PC-3 (cell line): Measurements from ENCODE around the gene SEMA3B. TPM values are rescaled to one million over a fixed set of nuclear protein-coding genes. Genes with fewer than 3 reads are reported as not detected.

Experiments
- ATAC-seq: fragments of 200-7000 bp; cut with Tn5 transposase; 2 replicates; pipeline ENCODE4 v1.9.1; 2020; ENCODE audit warnings: mild to moderate bottlenecking, moderate library complexity
- BruUV-seq: library from RNA; stranded (reverse); fragments of 400-500 nt; replicated peaks from 2 replicates; lab custom pipeline; 2021; lab: Mats Ljungman, UMichigan
- CTCF ChIA-PET: fragments of 300-600 bp; sonication (Branson Sonifier 250); formaldehyde crosslinking; loops from one replicate; lab custom pipeline; 2022; ENCODE audit warnings: antibody characterized with exemption; lab: Charles Lee
- POLR2A ChIA-PET: fragments of 300-600 bp; sonication (Branson Sonifier 250); formaldehyde crosslinking; loops from one replicate; lab custom pipeline; 2022; ENCODE audit warnings: antibody characterized with exemption; ENCODE audit not compliant: unreplicated experiment; lab: Charles Lee
- DNase-seq: peaks from one replicate; pipeline ENCODE4 v3.0.0-alpha.2; 2015
- H2AFZ ChIP-seq: fragments of 300-600 bp; sonication (generic); 2 replicates; pipeline ENCODE4 v1.6.0; 2016; ENCODE audit warnings: antibody characterized with exemption, low read length
- H3F3A ChIP-seq: fragments of 300-600 bp; sonication (generic); one replicate; pipeline ENCODE4 v1.6.0; 2017; ENCODE audit warnings: antibody characterized with exemption, low read length, control low read depth, mild to moderate bottlenecking; ENCODE audit not compliant: unreplicated experiment
- H3K27ac ChIP-seq: fragments of 300-600 bp; sonication (generic); 2 replicates; pipeline ENCODE4 v1.5.1; 2016; ENCODE audit warnings: mild to moderate bottlenecking, low read length
- H3K27me3 ChIP-seq: fragments of 300-600 bp; sonication (generic); 2 replicates; pipeline ENCODE4 v1.6.1; 2016; ENCODE audit warnings: low read length, mixed read lengths
- H3K36me3 ChIP-seq: fragments of 300-600 bp; sonication (generic); 2 replicates; pipeline ENCODE4 v1.6.1; 2016; ENCODE audit warnings: low read depth, mixed run types, low read length, mixed read lengths
- H3K4me1 ChIP-seq: fragments of 300-600 bp; sonication (generic); 2 replicates; pipeline ENCODE4 v1.5.1; 2016; ENCODE audit warnings: low read length; ENCODE audit not compliant: insufficient read depth
- H3K4me2 ChIP-seq: fragments of 300-600 bp; sonication (generic); 2 replicates; pipeline ENCODE4 v1.6.0; 2016; ENCODE audit warnings: low read length
- H3K4me3 ChIP-seq: fragments of 300-600 bp; sonication (generic); 2 replicates; pipeline ENCODE4 v1.5.1; 2016; ENCODE audit warnings: mild to moderate bottlenecking, low read length, mixed read lengths
- H3K79me2 ChIP-seq: fragments of 300-600 bp; sonication (generic); 2 replicates; pipeline ENCODE4 v1.6.1; 2017; ENCODE audit warnings: low read length, mixed read lengths
- H3K9ac ChIP-seq: fragments of 300-600 bp; sonication (generic); 2 replicates; pipeline ENCODE4 v1.6.0; 2016; ENCODE audit warnings: mild to moderate bottlenecking, low read length
- H3K9me2 ChIP-seq: fragments of 300-600 bp; sonication (generic); replicated peaks from 2 replicates; pipeline ENCODE4 v1.6.1; 2016; ENCODE audit warnings: mixed run types, low read length, mixed read lengths
- H3K9me3 ChIP-seq: fragments of 300-600 bp; sonication (generic); 2 replicates; pipeline ENCODE4 v1.6.1; 2016; ENCODE audit warnings: low read length, mixed read lengths
- H4K20me1 ChIP-seq: fragments of 300-600 bp; sonication (generic); 2 replicates; pipeline ENCODE4 v1.6.1; 2016; ENCODE audit warnings: low read length, mixed read lengths
- EZH2 ChIP-seq: fragments of 300-600 bp; sonication (generic); IDR thresholded peaks from one replicate; pipeline ENCODE4 v1.6.1; 2017; ENCODE audit warnings: antibody characterized with exemption, mild to moderate bottlenecking, low read length; ENCODE audit not compliant: unreplicated experiment
- EZH2phosphoT487 ChIP-seq: fragments of 300-600 bp; sonication (generic); IDR thresholded peaks from 2 replicates; pipeline ENCODE4 v1.6.1; 2018; ENCODE audit warnings: mild to moderate bottlenecking, antibody characterized with exemption, low read length, borderline replicate concordance
- intact Hi-C: fragments of 100-400 bp; cut with micrococcal nuclease; formaldehyde crosslinking; loops from 2 replicates; pipeline ENCODE4 v1.9.0; 2023
- total RNA-seq: library from RNA; depleted of rRNA; stranded (reverse); fragments of >200 nt; gene quantifications from 2 replicates; pipeline ENCODE4 v1.2.3, GENCODE V29; 2014
- TF ChIP-seq, protein P1 (sequence below): fragments of 300-600 bp; sonication (generic); conservative IDR thresholded peaks from 2 replicates; pipeline ENCODE4 v1.5.1; 2017; ENCODE audit warnings: antibody characterized with exemption, low read depth, mild to moderate bottlenecking, low read length

SEMA3B gene
- total RNA-seq, 1 experiment from 2014 or later: 40.1 TPM

DNA sequence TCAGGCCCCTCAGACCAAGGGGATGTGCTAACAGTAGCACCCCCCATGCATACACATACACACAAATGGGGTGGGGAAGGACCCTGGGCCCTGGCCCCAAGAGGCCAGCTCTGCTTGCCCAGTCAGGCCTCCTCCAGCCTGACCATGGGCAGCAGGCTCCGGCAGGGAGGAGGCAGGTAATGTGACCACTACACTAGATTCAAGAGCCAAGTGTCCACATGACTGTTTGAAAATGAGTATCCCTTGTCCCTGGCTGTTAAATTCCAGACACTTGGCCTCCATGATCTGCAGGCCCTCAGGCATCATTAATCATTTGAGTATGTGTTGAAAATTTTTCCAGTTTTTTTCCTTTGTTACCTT is 46.8 kb upstream of the SEMA3B start:
- no TSS peak for BruUV-seq
- intact Hi-C loops: no loop called here
- no peak overlapping the region for H3K4me3 ChIP-seq
- TF ChIP-seq, protein P1, sequence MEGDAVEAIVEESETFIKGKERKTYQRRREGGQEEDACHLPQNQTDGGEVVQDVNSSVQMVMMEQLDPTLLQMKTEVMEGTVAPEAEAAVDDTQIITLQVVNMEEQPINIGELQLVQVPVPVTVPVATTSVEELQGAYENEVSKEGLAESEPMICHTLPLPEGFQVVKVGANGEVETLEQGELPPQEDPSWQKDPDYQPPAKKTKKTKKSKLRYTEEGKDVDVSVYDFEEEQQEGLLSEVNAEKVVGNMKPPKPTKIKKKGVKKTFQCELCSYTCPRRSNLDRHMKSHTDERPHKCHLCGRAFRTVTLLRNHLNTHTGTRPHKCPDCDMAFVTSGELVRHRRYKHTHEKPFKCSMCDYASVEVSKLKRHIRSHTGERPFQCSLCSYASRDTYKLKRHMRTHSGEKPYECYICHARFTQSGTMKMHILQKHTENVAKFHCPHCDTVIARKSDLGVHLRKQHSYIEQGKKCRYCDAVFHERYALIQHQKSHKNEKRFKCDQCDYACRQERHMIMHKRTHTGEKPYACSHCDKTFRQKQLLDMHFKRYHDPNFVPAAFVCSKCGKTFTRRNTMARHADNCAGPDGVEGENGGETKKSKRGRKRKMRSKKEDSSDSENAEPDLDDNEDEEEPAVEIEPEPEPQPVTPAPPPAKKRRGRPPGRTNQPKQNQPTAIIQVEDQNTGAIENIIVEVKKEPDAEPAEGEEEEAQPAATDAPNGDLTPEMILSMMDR: no peak
- TF ChIP-seq EZH2 (no peak), EZH2phosphoT487 (no peak)
- POLR2A ChIA-PET: no interaction called here
- no peak overlapping the region for H3K27ac ChIP-seq
- no peak overlapping the region for H3K4me2 ChIP-seq
- no peaks in the 10 kb centered on the region for H4K20me1 ChIP-seq
- H3K9me3 ChIP-seq: no peaks in the 10 kb centered on the region
- DNase-seq (no peak), ATAC-seq (no peak)
- H3K27me3 ChIP-seq: no peaks in the 10 kb centered on the region
- H3F3A ChIP-seq: no peaks in the 10 kb centered on the region
- H2AFZ ChIP-seq: no peak overlapping the region
- H3K36me3 ChIP-seq: no peaks in the 10 kb centered on the region
- H3K79me2 ChIP-seq: no peaks in the 10 kb centered on the region
- CTCF ChIA-PET: no interaction called here
- H3K9ac ChIP-seq: no peak overlapping the region
- H3K4me1 ChIP-seq: peaks cover 6% of the 10 kb centered on the region; the same call in 1 of the 2 replicates
- H3K9me2 ChIP-seq: no peaks in the 10 kb centered on the region

DNA sequence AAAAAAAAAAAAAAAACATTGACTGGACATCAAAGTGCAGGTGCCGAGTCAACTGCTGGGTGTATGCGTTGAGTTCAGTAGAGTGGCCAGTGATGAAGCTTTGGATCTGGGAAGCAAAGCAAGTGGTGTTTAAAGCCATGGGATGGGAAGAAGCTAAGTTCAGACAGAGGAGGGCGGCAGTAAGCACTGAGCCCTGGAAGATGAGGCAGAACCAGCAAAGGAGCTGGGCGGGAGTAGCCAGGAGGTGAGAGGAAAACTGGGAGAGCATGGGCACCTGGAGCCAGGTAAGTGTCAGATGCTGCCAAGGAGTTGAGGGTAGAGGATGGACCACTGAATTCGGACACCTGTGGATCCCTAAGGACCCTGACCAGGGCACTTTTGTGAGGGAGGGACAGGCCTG is 44.3 kb upstream of the SEMA3B start:
- peaks cover 10% of the 10 kb centered on the region; the same call in 1 of the 2 replicates for H3K4me1 ChIP-seq
- no peaks in the 10 kb centered on the region for H4K20me1 ChIP-seq
- no peaks in the 10 kb centered on the region for H3K36me3 ChIP-seq
- H3K9me2 ChIP-seq: no peaks in the 10 kb centered on the region
- ATAC-seq (no peak), DNase-seq (no peak)
- no peak overlapping the region for H3K4me2 ChIP-seq
- BruUV-seq: no TSS peak
- no peak overlapping the region for H3K9ac ChIP-seq
- POLR2A ChIA-PET: interaction anchor here (0.7 kb wide), 1 partner anchor 112 kb away, joined by 18 read pairs; no protein-coding TSS in a partner anchor
- H3K27me3 ChIP-seq: no peaks in the 10 kb centered on the region
- no peaks in the 10 kb centered on the region for H3K9me3 ChIP-seq
- H3K27ac ChIP-seq: no peak overlapping the region
- intact Hi-C loops: loop anchor here (5.0 kb wide), 1 partner anchor 67 kb away; the partner anchor contains the start of gene SEMA3F
- TF ChIP-seq, protein P1: no peak
- TF ChIP-seq EZH2 (no peak), EZH2phosphoT487 (no peak)
- no peaks in the 10 kb centered on the region for H3K79me2 ChIP-seq
- no peak overlapping the region for H2AFZ ChIP-seq
- no peaks in the 10 kb centered on the region for H3F3A ChIP-seq
- CTCF ChIA-PET: interaction anchor here (0.9 kb wide), 1 partner anchor 33 kb away, joined by 3 read pairs; no protein-coding TSS in a partner anchor
- H3K4me3 ChIP-seq: no peak overlapping the region

DNA sequence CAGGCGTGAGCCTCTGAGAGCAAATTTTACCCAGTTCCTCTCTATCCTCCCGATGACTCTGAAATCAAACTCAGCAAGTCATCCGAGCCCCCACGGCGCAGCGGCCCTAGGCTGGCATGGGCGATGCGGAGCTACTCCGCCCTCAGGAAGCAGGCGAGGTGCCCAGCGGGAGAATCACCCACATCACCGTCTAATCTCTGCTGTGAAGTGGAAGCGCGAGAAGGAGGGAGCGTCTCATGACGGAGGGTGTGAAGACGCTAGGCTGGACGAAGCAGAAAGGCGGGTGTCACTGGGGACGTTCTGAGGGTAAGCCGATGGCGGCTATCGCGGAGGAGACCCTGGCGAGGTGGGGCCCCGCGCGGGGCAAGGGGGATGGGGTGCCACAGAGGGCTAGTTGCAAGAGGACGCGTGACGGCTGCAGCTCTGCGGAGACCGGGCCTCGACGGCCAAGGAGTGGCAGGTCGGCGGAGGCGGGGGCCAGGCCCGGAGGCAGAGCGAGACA is 42.0 kb upstream of the SEMA3B start:
- intact Hi-C loops: loop anchor here (1.0 to 5.0 kb wide), 5 partner anchors 19 to 70 kb away; partner anchors contain the start of gene SEMA3F
- Histone ChIP-seq H4K20me1 (no peaks in the 10 kb centered on the region), H3K4me3 (peak overlapping the region; percentile 66), H3K4me1 (peaks cover 10% of the 10 kb centered on the region; the same call in 1 of the 2 replicates), H3K4me2 (peak overlapping the region; percentile 85), H3K27ac (no peak overlapping the region), H3K27me3 (no peaks in the 10 kb centered on the region), H3K9ac (peak overlapping the region; percentile 32), H3K36me3 (no peaks in the 10 kb centered on the region), H2AFZ (peak overlapping the region; percentile 94), H3K9me2 (no peaks in the 10 kb centered on the region), H3F3A (no peaks in the 10 kb centered on the region), H3K79me2 (no peaks in the 10 kb centered on the region), H3K9me3 (no peaks in the 10 kb centered on the region)
- ATAC-seq: peak; percentile 44
- peak; percentile 60 for DNase-seq
- CTCF ChIA-PET: interaction anchor here (0.7 to 2.3 kb wide), 4 partner anchors 9 to 32 kb away, joined by 3 to 22 read pairs (median 9); partner anchors contain the start of gene GNAI2
- no TSS peak for BruUV-seq
- TF ChIP-seq EZH2phosphoT487: no peak
- TF ChIP-seq EZH2: no peak
- TF ChIP-seq, protein P1: no peak
- POLR2A ChIA-PET: interaction anchor here (0.6 kb wide), 1 partner anchor 110 kb away, joined by 4 read pairs; no protein-coding TSS in a partner anchor
